Testis (tissue), 3 donors: ENCODE results near the gene RGS3. TPM values are rescaled to one million over a fixed set of nuclear protein-coding genes. Genes with fewer than 3 reads are reported as not detected.

ENCODE experiments used
- DNase-seq: peaks from one replicate; pipeline ENCODE4 v3.0.0-alpha.2; 2019
- H3K27ac ChIP-seq, 2 donors: fragments of 200-600 bp; sonication (generic); one replicate each; pipeline ENCODE4 v1.5.1; 2019
- H3K27me3 ChIP-seq: fragments of 200-600 bp; sonication (generic); one replicate; pipeline ENCODE4 v1.5.1; 2019
- H3K36me3 ChIP-seq: fragments of 200-600 bp; sonication (generic); one replicate; pipeline ENCODE4 v1.5.1; 2017; ENCODE audit warnings: low read depth; ENCODE audit errors: missing control alignments
- H3K4me1 ChIP-seq: fragments of 200-600 bp; sonication (generic); one replicate; pipeline ENCODE4 v1.5.1; 2019
- H3K4me3 ChIP-seq, 2 donors: fragments of 200-600 bp; sonication (generic); one replicate each; pipeline ENCODE4 v1.5.1; 2017 to 2019
- H3K9me3 ChIP-seq: fragments of 200-600 bp; sonication (generic); one replicate; pipeline ENCODE4 v1.5.1; 2017
- POLR2A ChIP-seq: fragments of 450-650 bp; IDR thresholded peaks from one replicate; pipeline ENCODE4 v1.6.1; 2017; ENCODE audit warnings: antibody characterized with exemption, mild to moderate bottlenecking, moderate library complexity
- WGBS, 2 donors: methylation state at CpG; one replicate each; pipeline ENCODE4 v1.1.5; 2018; 5-methylcytosine and 5-hydroxymethylcytosine counted together
- intact Hi-C: fragments of 100-400 bp; cut with DNase I; formaldehyde crosslinking; loops from one replicate; pipeline ENCODE4 v1.15.1; 2023; ENCODE audit warnings: low total_unique reads
- polyA plus RNA-seq: library from polyadenylated mRNA; stranded (reverse); fragments of 350-450 nt; fragmentation: Illumina TruSeq; extraction: RNeasy Lipid Tissue Mini Kit (QIAGEN cat#74804); gene quantifications from one replicate; pipeline ENCODE4 v1.2.3, GENCODE V29; 2014; ENCODE audit warnings: low read depth, low replicate concordance; ENCODE audit not compliant: insufficient read depth
- total RNA-seq, 2 donors: library from RNA; depleted of rRNA; stranded (reverse); fragments of >200 nt; gene quantifications; one replicate each; pipeline ENCODE4 v1.2.3, GENCODE V29; 2016
- TF ChIP-seq, protein P1 (sequence below), 3 experiments: fragments of 450-650 bp in 2 of 3; fragments of 200-600 bp in 1 of 3; sonication (generic) in 1 of 3; IDR thresholded peaks; one replicate each; pipeline ENCODE4 v1.5.1; 2016 to 2019; ENCODE audit warnings: antibody characterized with exemption in 3 of 3, mild to moderate bottlenecking in 2 of 3, moderate library complexity in 1 of 3

Gene RGS3
- total and polyA plus RNA-seq, 3 donors from 2014 or later, result 84.8 to 125 (median 119) TPM

GRCh38 chr9:113566016-113566711, 102.6 kb downstream of the RGS3 start:
- Histone ChIP-seq H3K9me3 (no peaks in the 10 kb centered on the region), H3K36me3 (no peaks in the 10 kb centered on the region), H3K4me3 (peak overlapping the region in 1 of 2 donors; percentile 60), H3K4me1 (peaks cover 42% of the 10 kb centered on the region), H3K27me3 (no peaks in the 10 kb centered on the region), H3K27ac (peak overlapping the region; percentile 28 to 66)
- intact Hi-C loops, result no loop called here
- DNase-seq, result no peak
- WGBS, 2 donors, result 46 to 78% methylated on average over 7 to 8 of the region's 8 CpGs
- TF ChIP-seq POLR2A, result no peak
- TF ChIP-seq, protein P1, sequence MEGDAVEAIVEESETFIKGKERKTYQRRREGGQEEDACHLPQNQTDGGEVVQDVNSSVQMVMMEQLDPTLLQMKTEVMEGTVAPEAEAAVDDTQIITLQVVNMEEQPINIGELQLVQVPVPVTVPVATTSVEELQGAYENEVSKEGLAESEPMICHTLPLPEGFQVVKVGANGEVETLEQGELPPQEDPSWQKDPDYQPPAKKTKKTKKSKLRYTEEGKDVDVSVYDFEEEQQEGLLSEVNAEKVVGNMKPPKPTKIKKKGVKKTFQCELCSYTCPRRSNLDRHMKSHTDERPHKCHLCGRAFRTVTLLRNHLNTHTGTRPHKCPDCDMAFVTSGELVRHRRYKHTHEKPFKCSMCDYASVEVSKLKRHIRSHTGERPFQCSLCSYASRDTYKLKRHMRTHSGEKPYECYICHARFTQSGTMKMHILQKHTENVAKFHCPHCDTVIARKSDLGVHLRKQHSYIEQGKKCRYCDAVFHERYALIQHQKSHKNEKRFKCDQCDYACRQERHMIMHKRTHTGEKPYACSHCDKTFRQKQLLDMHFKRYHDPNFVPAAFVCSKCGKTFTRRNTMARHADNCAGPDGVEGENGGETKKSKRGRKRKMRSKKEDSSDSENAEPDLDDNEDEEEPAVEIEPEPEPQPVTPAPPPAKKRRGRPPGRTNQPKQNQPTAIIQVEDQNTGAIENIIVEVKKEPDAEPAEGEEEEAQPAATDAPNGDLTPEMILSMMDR (IDR thresholded peaks at IDR 0.05), result no peak

DNA sequence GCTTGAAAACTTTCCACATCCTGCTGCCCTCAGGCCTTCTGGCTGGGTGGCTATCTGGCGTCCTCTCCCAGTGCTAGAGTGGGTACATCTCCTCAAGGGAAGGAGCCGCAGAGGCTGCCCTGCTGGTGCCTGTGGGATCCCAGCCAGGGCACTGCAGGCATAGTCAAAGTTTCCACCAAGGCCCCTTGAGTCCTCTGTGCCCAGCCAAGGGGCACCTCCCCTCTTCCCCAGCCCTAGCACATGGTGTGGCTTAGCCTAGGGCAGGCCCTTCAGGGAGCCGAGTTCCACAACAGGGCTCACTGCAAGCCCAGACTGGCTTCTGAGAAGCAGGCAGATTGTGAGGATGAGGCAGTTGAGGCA, 103.2 kb downstream of the RGS3 start:
- Histone ChIP-seq H3K9me3 (no peaks in the 10 kb centered on the region), H3K27me3 (no peaks in the 10 kb centered on the region), H3K4me1 (peaks cover 42% of the 10 kb centered on the region), H3K27ac (peak overlapping the region in 1 of 2 donors; percentile 66), H3K4me3 (peak overlapping the region in 1 of 2 donors; percentile 60), H3K36me3 (no peaks in the 10 kb centered on the region)
- intact Hi-C loops, result no loop called here
- no peak for DNase-seq
- no peak for TF ChIP-seq POLR2A
- TF ChIP-seq, protein P1 (IDR thresholded peaks at IDR 0.05), result no peak
- 43 to 75% methylated on average over 1 to 3 of the region's 3 CpGs for WGBS, 2 donors

DNA sequence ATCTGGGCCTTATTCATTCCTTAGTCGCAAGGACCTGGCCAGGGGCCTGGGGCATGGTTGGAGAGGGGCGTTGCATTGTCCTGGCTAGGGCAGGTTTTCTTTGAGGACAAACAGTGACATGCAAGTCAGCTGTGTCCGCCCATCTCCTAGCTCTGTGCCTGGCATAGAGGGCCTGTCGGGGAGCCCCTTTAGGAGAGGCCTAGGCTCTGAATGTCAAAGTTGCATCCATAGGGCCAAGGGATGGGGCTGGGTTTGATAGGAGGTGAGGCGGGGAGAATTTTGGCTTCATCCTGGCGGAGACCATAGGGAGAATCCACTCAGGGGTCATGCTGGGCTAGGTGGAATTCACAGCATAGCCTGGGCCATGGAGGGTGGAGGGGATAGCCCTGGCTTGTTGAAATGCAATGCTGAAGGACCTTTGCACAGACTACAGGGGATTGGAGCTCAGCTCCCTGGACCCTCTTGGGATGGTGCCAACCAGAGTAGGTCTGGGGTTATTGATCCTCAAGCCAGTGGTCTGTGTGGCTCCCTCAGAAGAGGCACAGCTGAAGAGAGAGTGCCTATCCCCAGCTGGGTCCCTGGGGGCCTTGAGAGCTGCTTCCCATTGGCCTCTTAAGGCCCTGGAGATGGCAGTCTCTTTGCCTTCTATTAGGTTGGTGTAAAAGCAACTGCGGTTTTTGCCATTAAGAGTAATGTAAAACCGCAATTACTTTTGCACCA, 104.0 kb downstream of the RGS3 start:
- no peaks in the 10 kb centered on the region for H3K9me3 ChIP-seq
- H3K27ac ChIP-seq, result no peak overlapping the region
- TF ChIP-seq, protein P1 (IDR thresholded peaks at IDR 0.05), result no peak
- TF ChIP-seq POLR2A, result no peak
- H3K4me1 ChIP-seq, result peaks cover 47% of the 10 kb centered on the region
- H3K27me3 ChIP-seq, result no peaks in the 10 kb centered on the region
- 82 to 95% methylated on average over 6 to 8 of the region's 8 CpGs for WGBS, 2 donors
- H3K4me3 ChIP-seq, result no peak overlapping the region
- DNase-seq, result no peak
- intact Hi-C loops, result no loop called here
- H3K36me3 ChIP-seq, result no peaks in the 10 kb centered on the region

DNA sequence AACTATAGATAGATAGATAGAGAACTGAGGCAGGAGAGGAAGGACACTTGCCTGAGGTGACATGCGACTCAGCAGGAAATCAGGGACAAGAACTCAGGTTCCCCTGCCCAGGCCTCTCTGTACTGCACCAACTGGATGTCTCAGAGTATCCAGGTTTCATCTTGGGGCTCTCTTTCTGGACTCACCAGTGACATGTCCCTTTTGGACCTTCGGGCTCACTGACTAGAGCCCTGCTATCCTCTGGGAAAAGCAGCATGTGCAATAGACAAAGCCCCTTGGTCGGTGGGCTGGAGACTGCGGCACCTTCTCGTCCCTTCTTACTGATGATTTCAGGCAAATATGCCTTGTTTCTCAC, 104.5 kb downstream of the RGS3 start:
- 79 to 91% methylated on average over 4 to 5 of the region's 5 CpGs for WGBS, 2 donors
- peaks cover 50% of the 10 kb centered on the region for H3K4me1 ChIP-seq
- no peaks in the 10 kb centered on the region for H3K27me3 ChIP-seq

More for the DNA sequence above, 104.5 kb downstream of the RGS3 start:
- intact Hi-C loops, result no loop called here
- Histone ChIP-seq H3K4me3 (no peak overlapping the region), H3K27ac (no peak overlapping the region), H3K9me3 (no peaks in the 10 kb centered on the region), H3K36me3 (no peaks in the 10 kb centered on the region)
- DNase-seq, result no peak
- TF ChIP-seq, protein P1 (IDR thresholded peaks at IDR 0.05), result no peak
- no peak for TF ChIP-seq POLR2A
